Measurements from ENCODE around the gene HOXB13. TPM values are rescaled to one million over a fixed set of nuclear protein-coding genes. Genes with fewer than 3 reads are reported as not detected.
"Not testable (repeated sequence)": the region's sequence is repeated elsewhere in the genome, so short reads cannot be mapped to it uniquely, and the experiment has no call there.

HOXB13 gene
- total RNA-seq, 2 experiments from 2014 or later = not detected

DNA sequence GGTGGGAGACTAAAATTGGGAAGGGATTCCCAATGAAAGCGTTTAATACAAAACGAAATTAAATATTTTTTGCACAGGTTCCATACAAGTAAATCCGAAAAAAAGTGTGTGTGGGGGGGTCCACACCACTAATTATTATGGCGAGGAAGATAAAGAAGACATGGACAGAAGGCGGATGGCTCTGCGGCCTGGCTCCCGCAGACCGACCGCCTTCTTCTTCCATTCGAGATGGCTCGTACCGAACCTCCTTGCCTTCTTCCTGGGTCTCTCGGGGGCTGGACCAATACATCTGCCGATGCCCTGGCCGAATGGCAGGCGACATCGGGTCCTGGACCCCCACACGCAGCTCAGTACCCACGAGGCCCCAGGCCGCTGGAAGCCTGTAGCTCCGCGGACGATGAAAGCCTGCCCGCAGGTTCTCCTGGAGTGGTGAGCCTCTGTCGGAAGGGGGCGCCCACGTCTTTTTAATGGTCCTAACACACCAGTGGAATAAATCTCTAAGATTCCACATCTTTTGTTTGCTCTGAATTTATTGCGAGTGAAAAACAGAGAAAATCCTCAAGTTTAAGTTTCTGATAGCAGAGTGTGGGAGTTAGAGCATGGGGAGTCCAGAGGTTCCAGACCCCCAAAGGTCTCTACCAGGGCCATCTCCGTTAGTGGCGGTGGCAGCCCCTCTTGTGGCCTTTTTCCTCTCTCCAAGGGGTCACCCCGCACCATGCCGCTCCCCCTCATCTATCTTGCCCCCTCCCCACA is 4.1 kb downstream of the HOXB13 start:
- H3K27ac Mint-ChIP-seq = no peak overlapping the region
- peaks cover 31% of the 10 kb centered on the region for H3K4me1 Mint-ChIP-seq
- peaks cover 100% of the 10 kb centered on the region for H3K27me3 Mint-ChIP-seq
- peaks cover 3% of the 10 kb centered on the region for H3K36me3 Mint-ChIP-seq
- no peaks in the 10 kb centered on the region for H3K9me3 Mint-ChIP-seq
- peak overlapping the region; percentile 56 for H3K4me3 Mint-ChIP-seq
- peak; percentile 75 for DNase-seq

DNA sequence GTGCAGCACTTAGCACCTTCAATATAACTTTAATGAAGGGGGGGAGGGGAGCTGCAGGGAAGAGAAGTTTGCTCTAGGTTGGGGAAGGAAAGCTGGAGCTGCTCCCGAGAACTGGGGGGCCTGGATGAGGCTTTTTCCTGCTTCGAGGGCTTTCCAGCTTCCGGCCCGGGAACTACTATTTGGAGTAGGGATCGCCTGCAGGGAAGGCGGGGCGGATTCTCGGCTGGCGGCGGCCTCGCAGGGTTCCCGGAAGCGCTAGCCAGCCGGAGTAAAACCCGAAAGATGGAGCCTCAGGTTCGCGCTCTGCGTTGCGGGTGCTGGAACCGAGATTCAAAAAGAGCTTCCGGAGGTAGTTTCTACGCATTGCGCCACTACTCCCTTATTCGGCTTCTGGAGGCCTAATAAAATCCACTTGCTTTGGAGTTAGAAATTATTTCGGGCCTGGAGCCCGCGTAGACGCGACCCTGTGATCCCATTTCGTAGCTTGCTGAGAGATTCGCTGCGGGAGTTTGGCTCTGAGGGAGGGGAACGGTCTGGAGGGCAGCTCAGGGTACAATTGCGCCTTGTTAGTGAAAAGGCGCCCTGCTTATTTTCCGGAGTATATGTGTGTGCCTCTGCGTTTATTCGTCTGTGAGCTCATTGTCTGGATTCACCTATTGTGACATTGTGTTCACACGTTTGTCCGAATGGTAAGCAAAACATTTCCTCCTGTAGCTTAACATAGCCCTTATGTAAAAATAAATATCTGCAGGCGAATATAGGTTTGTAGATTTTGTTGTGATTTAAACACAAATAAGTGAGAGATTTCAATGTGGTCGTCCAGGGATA is 4.9 kb downstream of the HOXB13 start:
- Mint-ChIP-seq H3K9me3 (no peaks in the 10 kb centered on the region), H3K4me3 (peak overlapping the region; percentile 56), H3K27me3 (peaks cover 100% of the 10 kb centered on the region), H3K36me3 (peaks cover 3% of the 10 kb centered on the region), H3K27ac (no peak overlapping the region), H3K4me1 (peaks cover 32% of the 10 kb centered on the region)
- DNase-seq = no peak

DNA sequence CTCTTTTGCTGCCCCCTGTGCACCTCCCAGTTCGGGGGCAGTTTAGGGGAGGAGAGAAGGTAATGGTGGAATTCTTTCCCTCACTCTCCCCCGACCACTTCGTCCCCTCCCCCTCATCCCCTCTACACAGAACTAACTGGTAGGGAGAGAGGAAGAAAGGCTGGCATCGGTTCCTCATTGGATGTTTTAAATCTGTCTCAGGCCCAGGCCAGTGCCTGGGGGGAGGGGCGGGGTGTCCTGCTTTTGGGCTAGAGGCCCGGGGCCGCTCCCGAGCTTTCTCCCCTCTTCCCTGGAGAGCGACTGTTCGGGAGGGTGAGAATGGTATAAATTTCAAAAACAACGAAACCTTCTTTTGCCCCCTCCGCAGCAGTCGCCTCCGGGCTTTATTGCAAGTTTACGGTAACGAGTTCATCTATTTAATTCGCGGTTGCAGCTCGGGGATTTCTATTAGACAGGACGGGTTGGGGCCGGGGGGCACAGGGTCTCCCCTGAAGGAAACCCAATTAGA is 5.6 kb downstream of the HOXB13 start, which contains the start of gene PRAC2:
TSS of gene PRAC2 (plus strand) at position 271 of the 508 bp plus-strand sequence. CDS start 1,226 bp downstream, outside the sequence.
- Mint-ChIP-seq H3K27ac (no peak within 1 kb of the TSS), H3K36me3 (peaks cover 3% of the 10 kb centered on the region), H3K27me3 (peaks cover 100% of the 10 kb centered on the region), H3K4me3 (peak within 1 kb of the TSS; percentile 56), H3K4me1 (peaks cover 33% of the 10 kb centered on the region), H3K9me3 (no peaks in the 10 kb centered on the region)
- no peak for DNase-seq

DNA sequence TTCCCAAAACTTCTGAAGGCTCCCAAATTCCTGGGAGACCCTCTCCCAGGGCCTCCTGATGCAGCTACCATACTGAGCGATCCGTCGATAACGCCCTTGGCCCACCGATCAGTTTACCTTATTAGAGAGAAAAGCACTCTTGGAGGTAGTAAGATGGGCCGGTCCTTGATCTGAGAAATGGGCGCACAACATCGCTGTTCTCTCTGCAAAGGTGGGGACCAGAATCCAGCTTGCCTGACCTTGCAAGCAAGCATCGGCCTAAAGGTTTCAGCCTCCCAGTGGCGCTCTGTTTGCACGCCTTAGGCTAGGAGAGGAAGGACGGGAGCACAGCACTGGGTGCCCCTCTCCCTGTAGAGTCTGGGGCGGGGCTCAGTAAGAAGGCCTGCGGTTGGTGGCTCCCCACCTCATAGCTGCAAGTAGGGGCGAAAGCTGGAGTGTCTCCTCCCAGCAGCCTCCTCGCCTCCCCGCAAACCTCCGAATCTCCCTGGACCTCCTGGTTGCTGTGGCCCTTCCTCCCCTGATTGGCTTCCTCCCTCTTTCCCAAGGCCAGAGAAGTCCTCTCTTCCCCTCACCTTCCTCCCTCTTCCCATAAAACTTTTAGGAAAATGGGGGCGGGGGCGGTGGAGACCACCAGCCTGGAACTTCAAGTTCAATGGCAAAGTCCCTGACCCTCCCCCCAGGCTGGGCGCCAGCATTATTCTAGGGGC is 6.2 kb downstream of the HOXB13 start, which contains the start of gene PRAC1:
TSS of gene PRAC1 (minus strand) at position 318 of the 707 bp plus-strand sequence. CDS start at position 192, 126 bp downstream.
- Mint-ChIP-seq H3K9me3 (no peaks in the 10 kb centered on the region), H3K4me3 (peak within 1 kb of the TSS; percentile 47), H3K27me3 (peaks cover 100% of the 10 kb centered on the region), H3K27ac (no peak within 1 kb of the TSS), H3K4me1 (peaks cover 33% of the 10 kb centered on the region), H3K36me3 (peaks cover 3% of the 10 kb centered on the region)
- no peak for DNase-seq

DNA sequence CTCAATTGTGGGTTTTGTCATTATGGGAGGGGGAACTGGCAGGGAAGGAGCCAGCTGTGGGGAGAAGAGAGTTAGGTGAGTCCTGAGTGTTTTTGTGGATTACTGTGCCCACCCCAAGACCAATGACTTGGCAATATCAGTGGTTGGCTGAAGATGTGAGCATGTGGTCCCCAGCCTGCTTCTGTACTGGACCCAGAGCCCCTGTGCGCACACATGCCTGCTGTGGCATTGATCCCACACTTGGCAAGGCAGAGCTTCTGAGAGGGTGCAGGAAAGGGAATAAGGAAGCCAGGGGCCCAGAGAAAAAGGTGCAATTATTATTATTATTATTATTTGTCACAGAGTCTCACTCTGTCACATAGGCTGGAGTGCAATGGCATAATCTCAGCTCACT is 7.5 kb downstream of the HOXB13 start:
- Mint-ChIP-seq H3K4me3 (no peak overlapping the region), H3K27me3 (peaks cover 99% of the 10 kb centered on the region), H3K27ac (no peak overlapping the region), H3K4me1 (peaks cover 33% of the 10 kb centered on the region), H3K36me3 (peaks cover 3% of the 10 kb centered on the region), H3K9me3 (no peaks in the 10 kb centered on the region)
- no peak for DNase-seq

DNA sequence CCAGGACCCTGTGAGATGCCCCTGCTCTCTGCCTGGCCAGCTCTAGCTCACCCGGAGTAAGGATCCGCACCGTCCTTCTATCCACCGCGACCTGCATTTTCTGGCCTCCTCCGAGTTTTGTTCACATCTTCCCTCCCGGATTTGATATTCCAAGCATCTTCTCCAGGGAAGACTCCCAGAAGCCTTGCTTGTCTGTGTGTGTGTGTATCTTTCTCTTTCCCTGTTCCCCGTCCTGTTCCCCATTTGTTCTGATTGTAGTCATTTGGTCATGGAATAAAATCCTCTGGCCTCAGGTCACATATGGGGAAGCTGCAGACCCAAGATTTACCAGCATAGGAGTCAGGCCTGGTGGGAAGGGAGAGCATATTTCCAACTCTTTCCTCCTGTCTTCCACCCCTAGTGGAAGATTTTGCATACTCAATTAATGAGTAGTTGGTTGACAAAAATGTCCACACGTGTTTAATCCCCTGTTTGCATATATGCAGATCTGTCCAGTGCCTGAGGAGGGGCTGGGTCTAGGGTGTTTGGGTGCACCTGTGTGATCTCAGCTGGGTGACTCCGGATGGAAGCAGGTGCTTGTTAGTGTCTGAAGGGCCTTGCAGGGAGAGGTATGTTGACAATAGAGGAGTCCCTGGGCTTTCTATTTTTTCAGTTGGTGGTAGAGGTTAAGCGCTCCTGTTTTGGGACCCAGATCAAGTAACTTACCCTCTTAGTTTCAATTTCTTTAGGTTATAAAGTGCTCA is 8.1 kb downstream of the HOXB13 start:
- Mint-ChIP-seq H3K27ac (no peak overlapping the region), H3K27me3 (peaks cover 98% of the 10 kb centered on the region), H3K36me3 (peaks cover 3% of the 10 kb centered on the region), H3K9me3 (no peaks in the 10 kb centered on the region), H3K4me1 (peaks cover 33% of the 10 kb centered on the region), H3K4me3 (no peak overlapping the region)
- DNase-seq = no peak

DNA sequence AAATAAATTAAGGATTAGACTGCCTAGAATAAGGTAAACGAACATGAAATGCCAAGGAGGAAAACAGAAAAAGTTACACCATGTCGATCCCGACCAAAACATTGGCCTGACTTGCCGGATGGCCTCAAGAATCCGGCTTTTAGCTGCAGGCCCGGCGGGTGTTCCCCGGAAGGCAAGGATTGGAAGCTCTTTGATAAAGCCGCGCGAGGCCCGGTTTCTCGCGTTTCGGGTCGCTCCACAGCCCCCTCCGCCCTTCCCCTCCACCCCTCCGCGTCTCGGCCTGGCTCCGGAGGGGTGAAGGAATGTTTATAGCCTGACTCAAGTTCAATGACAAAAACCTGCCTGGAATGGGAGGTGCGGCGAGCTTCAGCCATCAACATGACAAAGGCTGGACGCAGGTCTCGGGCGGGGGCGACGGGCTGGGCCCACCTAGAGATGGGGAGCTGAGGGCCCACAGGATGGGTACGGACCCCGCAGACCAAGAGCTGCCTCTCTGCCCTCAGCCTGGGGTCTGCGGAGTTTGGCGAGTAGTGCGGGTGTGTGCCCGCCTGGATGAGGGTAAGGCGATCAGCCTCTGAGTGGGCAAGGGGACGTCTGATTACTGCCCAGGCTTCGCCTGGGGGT is 8.8 kb downstream of the HOXB13 start:
- no peaks in the 10 kb centered on the region for H3K9me3 Mint-ChIP-seq
- H3K36me3 Mint-ChIP-seq = peaks cover 3% of the 10 kb centered on the region
- peaks cover 97% of the 10 kb centered on the region for H3K27me3 Mint-ChIP-seq
- no peak for DNase-seq
- H3K4me3 Mint-ChIP-seq = no peak overlapping the region
- H3K27ac Mint-ChIP-seq = no peak overlapping the region
- H3K4me1 Mint-ChIP-seq = peaks cover 30% of the 10 kb centered on the region

DNA sequence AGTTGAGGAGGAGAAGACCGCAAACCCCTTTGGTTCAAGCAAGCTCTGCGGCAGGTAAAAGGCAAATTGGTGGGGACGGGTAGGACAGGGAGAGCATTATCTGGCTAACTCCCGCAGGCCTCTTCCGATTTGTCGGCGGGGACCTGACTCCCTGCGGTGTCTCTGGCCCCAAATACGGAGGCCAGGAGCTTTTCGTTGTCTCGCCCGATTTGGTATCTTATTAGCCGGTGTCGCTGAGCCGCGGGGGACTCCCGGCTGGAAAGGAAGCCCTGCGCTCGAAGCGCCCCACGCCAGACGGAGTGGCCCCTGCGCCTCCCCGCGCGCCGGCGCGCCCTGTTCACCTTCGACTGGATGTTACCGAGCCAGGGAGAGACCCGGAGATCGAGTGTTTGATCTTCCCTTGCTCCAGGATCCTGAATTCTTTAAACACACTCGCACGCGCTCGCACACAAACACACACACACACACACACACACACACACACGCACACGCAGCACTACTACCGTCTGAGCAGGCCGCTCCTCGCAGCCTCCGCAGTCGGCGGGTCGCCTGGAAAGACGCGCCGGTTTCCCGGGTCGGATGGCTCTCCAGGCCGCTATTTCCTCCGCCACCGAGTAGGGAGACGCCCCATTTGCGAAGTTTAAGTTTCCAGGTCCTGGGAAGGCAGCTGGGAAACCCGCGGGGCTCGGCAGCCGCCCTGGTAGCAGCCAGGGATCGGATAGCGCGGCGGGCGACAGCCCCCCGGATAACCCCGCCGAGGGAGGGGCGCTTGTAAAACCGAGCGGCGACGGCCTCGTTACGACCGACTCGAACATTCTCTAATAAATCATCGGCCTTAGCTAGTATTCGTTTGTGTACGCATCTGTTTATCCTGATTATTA is 9.5 kb downstream of the HOXB13 start:
- peaks cover 97% of the 10 kb centered on the region for H3K27me3 Mint-ChIP-seq
- peak overlapping the region; percentile 27 for H3K4me3 Mint-ChIP-seq
- H3K36me3 Mint-ChIP-seq = peaks cover 3% of the 10 kb centered on the region
- no peak for DNase-seq
- H3K27ac Mint-ChIP-seq = no peak overlapping the region
- peaks cover 27% of the 10 kb centered on the region for H3K4me1 Mint-ChIP-seq
- no peaks in the 10 kb centered on the region for H3K9me3 Mint-ChIP-seq

DNA sequence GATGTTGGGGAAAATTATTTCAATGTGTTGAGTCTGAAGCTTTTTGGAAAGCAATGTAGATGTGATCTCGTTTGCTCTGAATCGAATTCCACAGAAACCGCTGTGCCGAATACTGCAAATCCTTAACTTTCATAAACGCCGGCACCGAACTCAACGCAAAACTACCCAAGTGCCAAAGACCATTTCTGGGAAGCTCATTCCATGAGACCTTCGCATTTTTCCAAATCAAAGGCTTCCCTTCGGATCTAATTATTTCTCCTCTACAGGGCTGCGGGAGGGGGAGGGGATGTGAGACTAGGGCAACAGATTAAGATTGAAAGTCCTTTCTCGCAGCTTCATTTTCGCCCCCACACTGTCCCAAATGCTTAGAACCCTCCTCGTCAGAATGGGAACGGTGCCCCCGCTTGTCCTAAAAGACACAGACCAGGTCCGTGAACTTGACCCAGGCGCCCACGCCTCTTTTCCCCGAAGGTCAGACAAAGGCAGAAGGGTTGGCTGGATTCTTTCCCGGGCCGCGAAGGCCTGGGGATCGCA is 10.3 kb downstream of the HOXB13 start:
- H3K27me3 Mint-ChIP-seq = peaks cover 97% of the 10 kb centered on the region
- no peak for DNase-seq
- no peak overlapping the region for H3K4me3 Mint-ChIP-seq
- H3K27ac Mint-ChIP-seq = no peak overlapping the region
- peaks cover 20% of the 10 kb centered on the region for H3K4me1 Mint-ChIP-seq
- H3K36me3 Mint-ChIP-seq = peaks cover 3% of the 10 kb centered on the region
- no peaks in the 10 kb centered on the region for H3K9me3 Mint-ChIP-seq

DNA sequence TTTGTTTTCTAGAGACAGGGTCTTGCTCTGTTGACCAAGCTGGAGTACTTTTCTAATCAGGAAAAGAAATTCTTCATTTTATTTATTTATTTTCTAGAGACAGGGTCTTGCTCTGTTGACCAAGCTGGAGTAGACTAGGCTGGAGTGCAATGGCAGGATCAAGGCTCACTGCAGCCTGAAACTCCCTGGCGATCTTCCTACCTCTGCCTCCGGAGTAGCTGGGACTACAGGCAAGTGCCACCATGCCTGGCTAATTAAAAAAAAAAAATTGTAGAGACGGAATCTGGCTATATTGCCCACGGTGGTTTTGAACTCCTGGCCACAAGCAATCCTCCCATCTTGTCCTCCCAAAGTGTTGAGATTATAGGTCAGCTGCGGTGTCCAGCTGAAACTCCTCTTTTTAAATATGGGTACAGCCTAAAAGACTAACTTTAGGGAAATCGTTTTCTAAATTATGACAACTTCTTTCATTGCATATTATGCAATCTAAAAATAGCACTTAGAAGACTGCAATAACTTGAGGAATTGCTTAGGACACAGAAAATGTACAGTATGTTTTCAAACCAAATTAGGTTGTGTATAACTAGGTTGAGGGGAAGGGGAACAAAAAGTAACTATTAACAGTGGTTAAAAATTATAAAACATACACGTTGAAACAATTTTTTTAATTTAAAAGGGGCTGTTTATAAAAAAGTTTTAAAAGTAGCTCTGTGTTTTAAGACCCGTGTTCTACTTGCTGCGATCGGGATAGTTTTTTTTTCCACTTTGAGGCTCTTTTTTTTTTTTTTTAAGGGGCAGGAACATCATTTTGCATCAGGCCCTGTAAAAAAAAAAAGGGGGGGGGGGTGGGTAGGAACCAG is 11.0 kb downstream of the HOXB13 start:
- no peaks in the 10 kb centered on the region for H3K9me3 Mint-ChIP-seq
- H3K4me1 Mint-ChIP-seq = peaks cover 14% of the 10 kb centered on the region
- H3K4me3 Mint-ChIP-seq = no peak overlapping the region
- DNase-seq = no peak
- peaks cover 95% of the 10 kb centered on the region for H3K27me3 Mint-ChIP-seq
- peaks cover 2% of the 10 kb centered on the region for H3K36me3 Mint-ChIP-seq
- no peak overlapping the region for H3K27ac Mint-ChIP-seq

DNA sequence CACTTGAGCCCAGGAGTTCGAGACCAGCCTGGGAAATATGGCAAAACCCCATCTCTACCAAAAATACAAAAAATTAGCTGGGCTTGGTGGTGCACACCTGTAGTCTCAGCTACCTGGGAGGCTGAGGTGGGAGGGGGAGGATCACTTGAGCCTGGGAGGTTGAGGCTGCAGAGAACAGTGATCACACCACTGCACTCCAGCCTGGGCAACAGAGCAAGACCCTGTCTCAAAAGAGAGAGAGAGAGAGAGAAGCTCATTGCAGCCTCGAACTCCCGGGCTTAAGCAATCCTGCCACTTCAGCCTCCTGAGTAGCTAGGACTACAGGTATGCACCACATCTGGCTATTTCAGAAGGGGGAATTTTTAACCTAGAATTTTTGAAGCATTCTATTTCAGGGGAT is 12.0 kb downstream of the HOXB13 start:
- not testable (repeated sequence) for H3K27ac Mint-ChIP-seq, H3K9me3 Mint-ChIP-seq, H3K36me3 Mint-ChIP-seq, H3K4me3 Mint-ChIP-seq, DNase-seq
- Mint-ChIP-seq H3K27me3 (peaks cover 88% of the 10 kb centered on the region), H3K4me1 (peaks cover 12% of the 10 kb centered on the region)

All from activated naive CD8-positive, alpha-beta T cell treated with anti-CD3 and anti-CD28 coated beads for 36 hours (primary cell).